Suprapubic skin (tissue), 3 donors: ENCODE measurements around the gene ARRDC3.

Experiments
- CTCF ChIP-seq, 2 donors: fragments of 200-600 bp in 1 of 2; fragments of 450-650 bp in 1 of 2; sonication (generic) in 1 of 2; IDR thresholded peaks; one replicate each; pipeline ENCODE4 v1.5.1; 2016 to 2019; ENCODE audit warnings: antibody characterized with exemption in 2 of 2, mild to moderate bottlenecking in 1 of 2, moderate library complexity in 1 of 2
- POLR2AphosphoS5 ChIP-seq, 3 donors: sonication (generic); formaldehyde crosslinking; IDR thresholded peaks; one replicate each; pipeline ENCODE4 v1.6.1; 2017; ENCODE audit warnings: antibody characterized with exemption in 3 of 3

- TF ChIP-seq CTCF (IDR thresholded peaks at IDR 0.05) (no peak), POLR2AphosphoS5 (IDR thresholded peaks at IDR 0.05) (no peak)
These were observed 42.0 kb downstream of the ARRDC3 start for GRCh38 chr5:91341154-91341553.
